Measurements from ENCODE around the gene UGT3A1.

DNA sequence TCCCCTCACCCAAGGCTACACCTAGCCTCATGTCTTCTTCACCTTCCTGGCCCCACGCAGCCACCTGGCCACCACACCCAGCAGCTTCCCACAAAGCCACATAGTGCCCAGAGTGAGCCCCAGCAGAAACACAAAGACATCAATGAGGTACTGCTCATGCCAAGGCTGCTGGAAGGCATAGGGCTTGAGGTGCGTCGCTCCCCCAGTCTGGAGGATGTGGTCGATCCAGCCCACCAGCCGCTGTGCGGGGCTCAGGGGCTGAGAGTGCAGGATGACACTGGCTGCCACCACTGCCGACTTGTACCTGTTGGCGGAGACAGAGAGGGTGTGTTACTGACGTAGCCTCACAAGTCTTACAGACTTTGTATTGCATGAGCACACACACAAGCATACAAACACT, 37.0 kb downstream of the UGT3A1 start:
- TF ChIP-seq EZH2 (IDR thresholded peaks at IDR 0.05; ENCODE audit: low read length, missing control alignments), result no peak
- no peak for TF ChIP-seq CTCF (conservative IDR thresholded peaks at IDR 0.05 in 1 of 2, IDR thresholded peaks at IDR 0.05 in 1 of 2; ENCODE audit: low read depth in 1 of 2, low read length in 2 of 2)
